ENCODE results near the gene SKIDA1. TPM values are rescaled to one million over a fixed set of nuclear protein-coding genes. Genes with fewer than 3 reads are reported as not detected.

Gene SKIDA1
- total and polyA plus RNA-seq, 2 of the 4 experiments (the other 2 are of a cell fraction), result 0.36 to 0.72 TPM

DNA sequence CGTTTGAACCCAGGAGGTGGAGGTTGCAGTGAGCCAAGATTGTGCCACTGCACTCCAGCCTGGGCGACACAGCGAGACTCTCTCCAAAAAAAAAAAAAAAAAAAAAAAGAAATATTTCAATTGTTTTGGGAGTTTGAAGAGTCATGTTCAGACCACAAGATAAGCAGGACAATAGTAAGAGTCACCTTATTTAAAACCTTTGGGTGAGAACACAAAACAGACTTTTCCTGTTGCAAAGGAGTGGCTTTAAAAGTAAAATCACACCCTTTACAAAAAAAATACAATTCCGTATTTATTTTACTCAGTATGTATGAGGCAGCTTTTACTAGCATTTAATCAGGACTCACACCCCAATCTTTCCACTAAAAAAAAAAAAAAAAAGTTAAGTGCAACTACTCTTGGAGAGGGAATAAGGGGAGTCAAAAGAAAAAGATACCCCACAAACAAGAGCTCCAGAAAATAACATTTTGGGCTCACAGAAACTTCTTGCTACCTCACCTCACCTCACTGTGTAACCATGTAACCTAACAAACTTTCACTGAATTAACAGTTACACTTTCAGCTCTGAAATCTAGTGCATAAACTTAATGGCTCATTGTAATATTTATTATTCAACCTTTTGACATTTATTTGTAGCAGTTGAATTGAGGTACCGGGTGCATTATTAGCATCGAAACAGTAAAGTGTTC lies 11.2 kb downstream of the SKIDA1 start (continued):
- TF ChIP-seq BHLHE40 (IDR thresholded peaks at IDR 0.05; ENCODE audit: low read depth, low read length), result no peak

DNA sequence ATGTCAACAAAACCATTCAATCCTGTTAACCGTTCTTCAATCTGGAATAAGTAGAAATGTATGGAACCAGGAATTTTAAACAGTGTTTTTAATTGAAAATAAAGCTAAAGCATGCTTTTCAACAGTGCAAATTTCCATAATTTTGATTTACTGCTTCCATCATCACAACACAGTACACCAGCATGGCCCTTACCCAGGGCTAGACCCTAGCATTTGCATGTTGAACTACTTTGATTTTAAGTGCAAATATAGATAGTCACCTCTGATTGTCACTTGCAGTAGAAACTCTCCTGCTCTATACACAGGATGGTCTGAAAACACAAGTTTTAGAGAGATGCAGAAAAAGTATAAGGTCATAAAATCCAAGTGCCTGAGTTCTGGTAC lies 12.1 kb downstream of the SKIDA1 start:
- H2BK15ac ChIP-seq (ENCODE audit: low read depth, low read length), result no peak overlapping the region
- BruUV-seq (replicated peaks), result no TSS peak
- no peak overlapping the region for H3K14ac ChIP-seq (replicated peaks; ENCODE audit: low read depth, low read length)
- no peak overlapping the region for H3K9ac ChIP-seq (ENCODE audit: low read depth, low read length)
- H3K4ac ChIP-seq (ENCODE audit: low read depth, low read length), result no peak overlapping the region
- no peak overlapping the region for H3K27ac ChIP-seq (ENCODE audit: insufficient read depth, low read length)
- no peak overlapping the region for H2AFZ ChIP-seq (replicated peaks; ENCODE audit: low read length, poor library complexity)
- in situ Hi-C loops (cut with MboI; ENCODE audit: low sequenced_read_pairs) (loop anchor here (25.0 kb wide), 3 partner anchors 799 to 1099 kb away; partner anchors contain the start of genes BMI1 and COMMD3), intact Hi-C loops (cut with micrococcal nuclease) (loop anchor here (5.0 kb wide), 1 partner anchor 814 kb away; no protein-coding TSS in a partner anchor), dilution Hi-C loops (cut with HindIII; ENCODE audit: low sequenced_read_pairs, unreplicated experiment) (no loop called here)
- H3K4me2 ChIP-seq (ENCODE audit: low read depth, low read length), result no peak overlapping the region; the same call in 1 of the 2 replicates
- ChIA-PET CTCF (no interaction called here), POLR2A (ENCODE audit: unreplicated experiment) (no interaction called here)
- H3K79me1 ChIP-seq (ENCODE audit: low read depth in 1 of 2, low read length in 2 of 2), result 0 out of 4 replicates have a peak, but pooled peaks cover 0 to 3% of the 10 kb centered on the region in 2 experiments
- WGBS, 2 experiments (ENCODE audit: extremely low coverage in 2 of 2, insufficient read length in 1 of 2), result no CpG with 5 or more reads among the region's 1 CpG
- no peaks in the 10 kb centered on the region for H4K20me1 ChIP-seq (ENCODE audit: insufficient read depth, low read length)
- H2BK120ac ChIP-seq (ENCODE audit: low read depth, low read length), result no peak overlapping the region
- no peak overlapping the region for H3K56ac ChIP-seq (ENCODE audit: extremely low read depth, insufficient read depth, low read length)
- H2BK20ac ChIP-seq (ENCODE audit: low read depth, low read length), result no peak overlapping the region
- H3K9me3 ChIP-seq (ENCODE audit: control insufficient read depth, insufficient read depth, low read length), result no peaks in the 10 kb centered on the region
- H3K23ac ChIP-seq (ENCODE audit: low read depth, low read length), result no peak overlapping the region
- no peak overlapping the region for H2AK5ac ChIP-seq (ENCODE audit: low read depth, low read length)
- H3K27me3 ChIP-seq (ENCODE audit: control insufficient read depth, insufficient read depth, low read length), result no peaks in the 10 kb centered on the region
- no peak overlapping the region for H3K4me3 ChIP-seq (ENCODE audit: insufficient read depth, low read depth, low read length)
- H3K18ac ChIP-seq (ENCODE audit: low read depth, low read length), result no peak overlapping the region
- no peaks in the 10 kb centered on the region for H3K9me1 ChIP-seq (ENCODE audit: insufficient read depth, low read length)
- H4K5ac ChIP-seq (ENCODE audit: low read depth, low read length), result no peak overlapping the region
- H3K4me1 ChIP-seq (ENCODE audit: control insufficient read depth, insufficient read depth, low read length), result peaks cover 7% of the 10 kb centered on the region; the same call in 1 of the 2 replicates
- no peak overlapping the region for H4K91ac ChIP-seq (ENCODE audit: insufficient read depth, low read depth, low read length)
- no peak overlapping the region for H4K8ac ChIP-seq (ENCODE audit: low read depth in 2 of 2, low read length in 2 of 2)
- DNase-seq (no peak), ATAC-seq (ENCODE audit: low read depth) (no peak)
- H2BK5ac ChIP-seq (ENCODE audit: low read depth, low read length, poor library complexity, severe bottlenecking), result no peak overlapping the region
- no peaks in the 10 kb centered on the region for H3K36me3 ChIP-seq (ENCODE audit: control insufficient read depth, insufficient read depth, low read length)
- H2AK9ac ChIP-seq (replicated peaks; ENCODE audit: low read depth, low read length, poor library complexity), result no peak overlapping the region
- TF ChIP-seq BHLHE40 (IDR thresholded peaks at IDR 0.05; ENCODE audit: low read depth, low read length) (no peak), POLR2A (IDR thresholded peaks at IDR 0.05; ENCODE audit: low read depth, low read length) (no peak), RAD21 (IDR thresholded peaks at IDR 0.05; ENCODE audit: low read length) (no peak), RFX5 (IDR thresholded peaks at IDR 0.05; ENCODE audit: low read depth, low read length) (no peak), RCOR1 (IDR thresholded peaks at IDR 0.05; ENCODE audit: insufficient replicate concordance, low read length) (no peak), FOS (IDR thresholded peaks at IDR 0.05; ENCODE audit: low read depth, low read length) (no peak), NFE2L2 (IDR thresholded peaks at IDR 0.05; ENCODE audit: low read depth, low read length) (no peak), MAZ (IDR thresholded peaks at IDR 0.05; ENCODE audit: borderline replicate concordance, low read depth, low read length) (no peak), MAFK (IDR thresholded peaks at IDR 0.05; ENCODE audit: low read depth, low read length) (no peak), CHD1 (IDR thresholded peaks at IDR 0.05; ENCODE audit: low read depth, low read length) (no peak), SMC3 (IDR thresholded peaks at IDR 0.05; ENCODE audit: low read depth, low read length) (no peak), MXI1 (IDR thresholded peaks at IDR 0.05; ENCODE audit: borderline replicate concordance, low read depth, low read length) (no peak)
- TF ChIP-seq, protein P1, sequence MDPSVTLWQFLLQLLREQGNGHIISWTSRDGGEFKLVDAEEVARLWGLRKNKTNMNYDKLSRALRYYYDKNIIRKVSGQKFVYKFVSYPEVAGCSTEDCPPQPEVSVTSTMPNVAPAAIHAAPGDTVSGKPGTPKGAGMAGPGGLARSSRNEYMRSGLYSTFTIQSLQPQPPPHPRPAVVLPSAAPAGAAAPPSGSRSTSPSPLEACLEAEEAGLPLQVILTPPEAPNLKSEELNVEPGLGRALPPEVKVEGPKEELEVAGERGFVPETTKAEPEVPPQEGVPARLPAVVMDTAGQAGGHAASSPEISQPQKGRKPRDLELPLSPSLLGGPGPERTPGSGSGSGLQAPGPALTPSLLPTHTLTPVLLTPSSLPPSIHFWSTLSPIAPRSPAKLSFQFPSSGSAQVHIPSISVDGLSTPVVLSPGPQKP (IDR thresholded peaks at IDR 0.05; ENCODE audit: borderline replicate concordance, low read depth, low read length), result no peak
- TF ChIP-seq, protein P2, sequence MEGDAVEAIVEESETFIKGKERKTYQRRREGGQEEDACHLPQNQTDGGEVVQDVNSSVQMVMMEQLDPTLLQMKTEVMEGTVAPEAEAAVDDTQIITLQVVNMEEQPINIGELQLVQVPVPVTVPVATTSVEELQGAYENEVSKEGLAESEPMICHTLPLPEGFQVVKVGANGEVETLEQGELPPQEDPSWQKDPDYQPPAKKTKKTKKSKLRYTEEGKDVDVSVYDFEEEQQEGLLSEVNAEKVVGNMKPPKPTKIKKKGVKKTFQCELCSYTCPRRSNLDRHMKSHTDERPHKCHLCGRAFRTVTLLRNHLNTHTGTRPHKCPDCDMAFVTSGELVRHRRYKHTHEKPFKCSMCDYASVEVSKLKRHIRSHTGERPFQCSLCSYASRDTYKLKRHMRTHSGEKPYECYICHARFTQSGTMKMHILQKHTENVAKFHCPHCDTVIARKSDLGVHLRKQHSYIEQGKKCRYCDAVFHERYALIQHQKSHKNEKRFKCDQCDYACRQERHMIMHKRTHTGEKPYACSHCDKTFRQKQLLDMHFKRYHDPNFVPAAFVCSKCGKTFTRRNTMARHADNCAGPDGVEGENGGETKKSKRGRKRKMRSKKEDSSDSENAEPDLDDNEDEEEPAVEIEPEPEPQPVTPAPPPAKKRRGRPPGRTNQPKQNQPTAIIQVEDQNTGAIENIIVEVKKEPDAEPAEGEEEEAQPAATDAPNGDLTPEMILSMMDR (conservative IDR thresholded peaks at IDR 0.05; ENCODE audit: low read depth, low read length), result no peak
